Measurements from ENCODE around the gene ZNF595.

DNA sequence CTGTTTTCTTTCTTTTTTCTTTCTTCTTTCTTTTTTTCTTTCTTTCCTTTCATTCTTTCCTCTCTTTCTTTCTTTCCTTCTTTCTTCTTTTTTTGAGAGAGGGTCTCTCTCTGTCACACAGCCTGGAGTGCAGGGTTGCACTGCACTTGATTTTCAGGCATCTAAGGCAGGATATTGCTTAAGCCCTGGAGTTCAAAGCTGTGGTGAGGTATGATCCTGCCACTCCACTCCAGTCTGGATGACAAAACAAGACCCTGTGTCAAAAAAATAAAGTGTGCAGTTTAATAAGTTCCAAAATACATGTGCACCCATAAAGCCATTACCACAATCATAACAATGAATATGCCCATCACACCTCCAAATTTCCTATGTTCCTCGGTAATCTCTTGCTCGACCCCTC, 60.6 kb downstream of the ZNF595 start:
- no peak for TF ChIP-seq POLR2A (IDR thresholded peaks at IDR 0.05)
- TF ChIP-seq, protein P1, sequence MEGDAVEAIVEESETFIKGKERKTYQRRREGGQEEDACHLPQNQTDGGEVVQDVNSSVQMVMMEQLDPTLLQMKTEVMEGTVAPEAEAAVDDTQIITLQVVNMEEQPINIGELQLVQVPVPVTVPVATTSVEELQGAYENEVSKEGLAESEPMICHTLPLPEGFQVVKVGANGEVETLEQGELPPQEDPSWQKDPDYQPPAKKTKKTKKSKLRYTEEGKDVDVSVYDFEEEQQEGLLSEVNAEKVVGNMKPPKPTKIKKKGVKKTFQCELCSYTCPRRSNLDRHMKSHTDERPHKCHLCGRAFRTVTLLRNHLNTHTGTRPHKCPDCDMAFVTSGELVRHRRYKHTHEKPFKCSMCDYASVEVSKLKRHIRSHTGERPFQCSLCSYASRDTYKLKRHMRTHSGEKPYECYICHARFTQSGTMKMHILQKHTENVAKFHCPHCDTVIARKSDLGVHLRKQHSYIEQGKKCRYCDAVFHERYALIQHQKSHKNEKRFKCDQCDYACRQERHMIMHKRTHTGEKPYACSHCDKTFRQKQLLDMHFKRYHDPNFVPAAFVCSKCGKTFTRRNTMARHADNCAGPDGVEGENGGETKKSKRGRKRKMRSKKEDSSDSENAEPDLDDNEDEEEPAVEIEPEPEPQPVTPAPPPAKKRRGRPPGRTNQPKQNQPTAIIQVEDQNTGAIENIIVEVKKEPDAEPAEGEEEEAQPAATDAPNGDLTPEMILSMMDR (IDR thresholded peaks at IDR 0.05) = no peak

Measured in testis (tissue), 2 donors.